DMS53 (cell line): ENCODE measurements around the gene POLG.

Experiments used
- DNase-seq: peaks from one replicate; lab custom pipeline; 2025; lab: John Stamatoyannopoulos, UW

POLG gene

GRCh38 chr15:89334510-89335297, at the start of gene POLG:
Gene POLG, minus strand, starts transcription at chr15:89334824. Its CDS starts 1,070 bp downstream, at chr15:89333754.
- DNase-seq = peak; percentile 98

GRCh38 chr15:89384176-89384604, 49.6 kb upstream of the POLG start:
- no peak for DNase-seq

GRCh38 chr15:89383365-89384175, 48.9 kb upstream of the POLG start:
- DNase-seq = peak; percentile 87

- DNase-seq = no peak
These were observed 47.5 kb upstream of the POLG start for GRCh38 chr15:89381888-89382686.

- DNase-seq = no peak
These were observed 46.7 kb upstream of the POLG start for GRCh38 chr15:89381331-89381730.

- DNase-seq = no peak
These were observed 45.2 kb upstream of the POLG start for GRCh38 chr15:89379818-89380217.

GRCh38 chr15:89379251-89379695, 44.6 kb upstream of the POLG start:
- DNase-seq = no peak

- DNase-seq = no peak
These were observed 43.9 kb upstream of the POLG start for GRCh38 chr15:89378296-89379151.

GRCh38 chr15:89377842-89378295, 43.2 kb upstream of the POLG start:
- no peak for DNase-seq

GRCh38 chr15:89377024-89377841, 42.6 kb upstream of the POLG start:
- DNase-seq = no peak

GRCh38 chr15:89376388-89376787, 41.8 kb upstream of the POLG start:
- DNase-seq = no peak

GRCh38 chr15:89375093-89376005, 40.7 kb upstream of the POLG start:
- DNase-seq = no peak

GRCh38 chr15:89374086-89374981, 39.7 kb upstream of the POLG start:
- no peak for DNase-seq

GRCh38 chr15:89372069-89372935, 37.7 kb upstream of the POLG start:
- no peak for DNase-seq

GRCh38 chr15:89371228-89372044, 36.8 kb upstream of the POLG start:
- DNase-seq = no peak

- DNase-seq = no peak
These were observed 36.3 kb upstream of the POLG start for GRCh38 chr15:89370978-89371227.
